ENCODE measurements around the gene MAD1L1. TPM values are rescaled to one million over a fixed set of nuclear protein-coding genes. Genes with fewer than 3 reads are reported as not detected.

Gene MAD1L1
- total and polyA plus RNA-seq, 2 of the 8 experiments (the other 6 are each of a cell fraction or from before 2014, with no cell fraction given) = 40.4 to 44.6 TPM

DNA sequence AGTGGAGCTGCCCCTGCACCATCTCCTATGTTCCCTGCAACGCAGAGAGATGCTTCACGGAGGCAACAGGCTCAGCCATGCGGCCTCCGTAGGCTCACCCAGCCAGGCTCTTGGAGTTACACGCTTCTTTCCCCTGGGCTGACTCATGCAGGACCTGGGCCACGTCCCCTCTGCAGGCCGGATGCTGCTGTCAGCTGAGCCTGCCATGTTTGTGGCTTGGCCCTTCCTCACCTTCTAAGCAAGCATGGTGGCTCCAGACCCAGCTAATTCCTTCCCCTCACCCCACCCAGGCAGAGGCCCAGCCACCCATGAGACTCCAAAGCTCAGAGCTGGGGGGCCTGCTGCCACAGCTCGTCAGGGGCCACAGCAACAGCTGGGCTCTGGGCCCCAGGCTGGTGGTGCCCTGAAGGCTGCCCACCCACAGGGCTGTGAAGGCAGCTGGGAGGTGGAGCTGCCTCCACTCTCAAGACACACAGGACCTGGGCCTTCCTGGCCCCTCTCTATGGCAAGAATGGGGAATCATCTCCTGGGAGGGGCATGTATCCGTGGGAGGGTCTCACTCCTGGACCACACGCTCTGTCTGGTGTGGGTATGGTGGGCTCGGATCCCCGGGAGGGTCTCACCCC, 343.1 kb downstream of the MAD1L1 start:
- Histone ChIP-seq H3K23ac (ENCODE audit: insufficient read length) (no peak overlapping the region), H3K36me3 (ENCODE audit: control insufficient read depth in 2 of 4, insufficient read depth in 4 of 4, low read length in 3 of 4) (peaks cover 0 to 18% (median 13%) of the 10 kb centered on the region in 4 experiments; a peak in 4 of 8 replicates), H3K9ac (replicated peaks in 1 of 4; ENCODE audit: extremely low read depth in 1 of 4, low read depth in 3 of 4, low read length in 3 of 4) (no peak overlapping the region), H2AFZ (ENCODE audit: low read length) (no peak overlapping the region), H3K27me3 (replicated peaks in 1 of 4; ENCODE audit: control insufficient read depth in 3 of 4, extremely low read depth in 1 of 4, insufficient read depth in 3 of 4, low read length in 3 of 4) (no peaks in the 10 kb centered on the region), H4K91ac (replicated peaks; ENCODE audit: insufficient read length, low read length) (no peak overlapping the region), H2AK5ac (ENCODE audit: low read depth, low read length) (no peak overlapping the region), H3K4me1 (replicated peaks in 1 of 4; ENCODE audit: control insufficient read depth in 3 of 4, insufficient read depth in 4 of 4, low read length in 3 of 4) (0 out of 7 replicates have a peak, but pooled peaks cover 0 to 2% (median 0%) of the 10 kb centered on the region in 4 experiments), H3K27ac (ENCODE audit: low read depth, low read length) (no peak overlapping the region), H3K18ac (ENCODE audit: extremely low read depth, low read length) (no peak overlapping the region), H3K4me3 (ENCODE audit: extremely low read depth in 1 of 4, insufficient read depth in 2 of 4, low read depth in 3 of 4, low read length in 4 of 4) (no peak overlapping the region), H3K56ac (replicated peaks; ENCODE audit: insufficient read length, low read depth, low read length) (no peak overlapping the region), H2BK5ac (ENCODE audit: low read depth, low read length) (no peak overlapping the region), H3K4me2 (ENCODE audit: insufficient read depth in 1 of 2, low read depth in 2 of 2, low read length in 2 of 2) (no peak overlapping the region), H2BK120ac (replicated peaks; ENCODE audit: low read depth, low read length) (no peak overlapping the region), H3K9me3 (ENCODE audit: insufficient read depth in 2 of 2, low read depth in 1 of 2, low read length in 1 of 2) (peaks cover 13 to 20% of the 10 kb centered on the region in 2 experiments), H4K8ac (ENCODE audit: extremely low read depth, insufficient read depth, low read length) (peak overlapping the region; percentile 14; the same call in 1 of the 2 replicates), H3K23me2 (ENCODE audit: low read depth, low read length) (no peaks in the 10 kb centered on the region), H3K79me1 (ENCODE audit: low read depth, low read length) (0 out of 2 replicates have a peak, but pooled peaks cover 4% of the 10 kb centered on the region), H3K79me2 (ENCODE audit: control insufficient read depth in 1 of 2, insufficient read depth in 2 of 2, low read length in 2 of 2) (no peaks in the 10 kb centered on the region), H2BK20ac (ENCODE audit: low read length) (no peak overlapping the region), H4K5ac (ENCODE audit: insufficient read length, low read depth, low read length) (no peak overlapping the region), H2BK12ac (ENCODE audit: low read depth, low read length) (no peak overlapping the region), H2BK15ac (ENCODE audit: low read length) (no peak overlapping the region), H4K20me1 (replicated peaks in 1 of 2; ENCODE audit: control insufficient read depth in 1 of 2, insufficient read depth in 2 of 2, low read length in 2 of 2) (peaks cover 0 to 18% of the 10 kb centered on the region in 2 experiments), H3K14ac (ENCODE audit: insufficient read length) (no peak overlapping the region), H3K4ac (replicated peaks; ENCODE audit: insufficient read length, low read depth, low read length) (no peak overlapping the region)
- WGBS, 2 experiments (ENCODE audit: extremely low coverage in 1 of 2, insufficient coverage in 1 of 2, insufficient read length in 1 of 2, insufficient replicate concordance in 2 of 2, low coverage in 1 of 2, low lambda C conversion rate in 2 of 2, missing lambda C conversion rate in 1 of 2) = 95% methylated on average over 11 of the region's 12 CpGs; no CpG with 5 or more reads in 1 of the 2 experiments
- DNase-seq (ENCODE audit: low read depth in 1 of 2, low spot score in 2 of 2) (no peak), FAIRE-seq (no peak)
- ChIA-PET POLR2A (ENCODE audit: partially characterized antibody) (no interaction called here), CTCF (ENCODE audit: partially characterized antibody) (no interaction called here)
- TF ChIP-seq KDM1A (IDR thresholded peaks at IDR 0.05; ENCODE audit: borderline replicate concordance, low read length) (no peak), USF2 (IDR thresholded peaks at IDR 0.05; ENCODE audit: low read length) (no peak), ASH2L (IDR thresholded peaks at IDR 0.05; ENCODE audit: low read length) (no peak), TAF1 (IDR thresholded peaks at IDR 0.05; ENCODE audit: low read depth, low read length) (no peak), KDM5A (IDR thresholded peaks at IDR 0.05; ENCODE audit: low read length) (no peak), RNF2 (IDR thresholded peaks at IDR 0.05; ENCODE audit: borderline replicate concordance, low read depth, low read length, missing control alignments, poor library complexity, severe bottlenecking) (no peak), TEAD4 (IDR thresholded peaks at IDR 0.05; ENCODE audit: low read depth, low read length) (no peak), BACH1 (IDR thresholded peaks at IDR 0.05; ENCODE audit: low read length) (no peak), TAF7 (optimal IDR thresholded peaks at IDR 0.05; ENCODE audit: borderline replicate concordance, low read depth, low read length) (no peak), YY1 (IDR thresholded peaks at IDR 0.05; ENCODE audit: low read depth, low read length) (no peak)
